DMS79 treated with DMSO at 0.1 percent for 48 hours (cell line): ENCODE measurements around the gene GALNT18.
A peak's percentile ranks its signal among the peaks of the same experiment; 100 is the strongest.

ENCODE experiments used
- DNase-seq: peaks from one replicate; lab custom pipeline; 2025; lab: John Stamatoyannopoulos, UW

The GALNT18 gene

DNA sequence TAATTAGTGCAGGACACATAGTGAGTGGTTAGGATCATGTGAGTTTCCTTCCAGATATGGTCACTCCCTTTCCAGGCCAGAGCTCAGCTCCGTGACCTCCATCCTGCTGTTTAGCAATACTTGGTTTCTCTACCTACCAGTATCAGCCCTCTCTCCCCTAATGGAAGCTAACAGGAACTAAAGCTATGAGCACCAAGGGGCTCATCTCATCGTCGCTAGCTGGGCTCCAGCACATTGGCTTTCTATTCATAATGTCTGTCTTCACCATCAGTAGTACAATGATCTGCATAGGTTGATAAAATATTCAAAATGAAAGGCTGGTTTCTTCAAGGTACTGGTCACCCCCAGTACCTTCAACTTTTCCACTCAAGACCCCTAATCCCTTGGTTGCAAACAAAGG lies 2.4 kb upstream of the GALNT18 start:
- no peak for DNase-seq

DNA sequence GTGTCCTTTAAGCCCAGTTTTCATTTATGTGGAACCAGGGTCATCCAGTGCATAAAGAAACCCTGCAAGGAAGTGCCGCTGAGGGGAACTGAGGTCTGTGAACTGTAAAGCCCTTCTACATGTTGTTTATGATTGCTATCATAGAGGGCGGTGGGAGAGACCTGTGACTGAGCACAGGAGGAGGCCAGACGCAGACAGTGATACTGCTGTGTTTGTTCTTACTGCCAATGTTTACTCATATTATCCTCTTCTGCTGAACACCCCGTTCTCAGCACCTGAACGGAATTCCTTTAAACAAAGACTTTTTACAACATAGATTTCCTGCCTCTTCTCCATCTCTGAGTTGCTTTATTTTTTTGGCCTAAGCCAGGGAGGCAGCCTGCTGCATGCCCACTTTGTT lies 967 bp upstream of the GALNT18 start:
- peak; percentile 19 for DNase-seq

DNA sequence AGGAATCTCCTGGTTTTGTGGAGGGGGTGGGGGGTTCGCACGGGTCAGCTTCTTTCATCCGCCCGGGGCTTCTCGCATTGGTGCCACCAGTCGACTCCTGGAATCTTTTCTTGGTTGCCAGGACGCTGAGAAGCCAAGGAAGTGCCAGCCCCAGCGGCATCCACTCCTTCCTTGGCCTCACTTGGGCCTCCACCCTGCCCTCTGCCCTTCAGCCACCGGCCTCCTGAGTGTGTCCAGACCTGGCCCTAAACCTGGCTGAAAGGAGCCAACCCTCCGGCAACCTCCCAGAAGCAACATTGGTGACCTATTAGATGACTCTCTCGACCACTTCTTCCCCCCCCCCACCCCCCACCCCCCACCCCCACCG lies 518 bp upstream of the GALNT18 start:
- DNase-seq = no peak

DNA sequence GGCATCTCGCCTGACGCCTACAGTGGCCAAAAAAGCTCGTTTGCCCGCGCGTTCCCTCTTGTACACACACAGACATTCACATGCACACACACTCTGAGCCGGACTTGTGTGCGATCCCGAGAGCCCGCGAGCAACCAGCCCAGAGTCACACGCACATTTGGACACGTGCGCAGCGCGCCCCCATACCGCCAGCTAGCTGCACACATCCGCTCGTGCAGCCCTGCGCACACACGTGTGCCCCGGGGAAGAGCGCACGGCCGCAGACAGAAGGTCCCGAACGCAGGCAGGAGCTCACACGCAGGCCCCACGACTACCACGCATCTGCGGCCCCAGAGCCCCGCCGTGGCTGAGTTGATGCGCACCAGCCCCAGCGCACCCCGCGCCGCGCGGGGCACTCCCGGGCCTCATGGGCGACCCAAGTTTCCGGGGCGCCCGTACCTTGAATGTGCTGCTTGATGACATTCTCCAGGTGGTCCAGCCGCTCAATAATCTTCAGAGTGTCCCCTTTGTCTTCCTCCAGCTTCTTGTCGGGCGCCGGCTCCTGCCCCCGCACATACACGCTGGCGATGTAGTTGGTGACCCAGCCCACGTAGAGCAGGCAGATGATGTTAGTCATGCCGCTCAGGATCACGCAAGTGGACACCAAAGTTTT lies 758 bp downstream of the GALNT18 start:
- DNase-seq = peak; percentile 49

DNA sequence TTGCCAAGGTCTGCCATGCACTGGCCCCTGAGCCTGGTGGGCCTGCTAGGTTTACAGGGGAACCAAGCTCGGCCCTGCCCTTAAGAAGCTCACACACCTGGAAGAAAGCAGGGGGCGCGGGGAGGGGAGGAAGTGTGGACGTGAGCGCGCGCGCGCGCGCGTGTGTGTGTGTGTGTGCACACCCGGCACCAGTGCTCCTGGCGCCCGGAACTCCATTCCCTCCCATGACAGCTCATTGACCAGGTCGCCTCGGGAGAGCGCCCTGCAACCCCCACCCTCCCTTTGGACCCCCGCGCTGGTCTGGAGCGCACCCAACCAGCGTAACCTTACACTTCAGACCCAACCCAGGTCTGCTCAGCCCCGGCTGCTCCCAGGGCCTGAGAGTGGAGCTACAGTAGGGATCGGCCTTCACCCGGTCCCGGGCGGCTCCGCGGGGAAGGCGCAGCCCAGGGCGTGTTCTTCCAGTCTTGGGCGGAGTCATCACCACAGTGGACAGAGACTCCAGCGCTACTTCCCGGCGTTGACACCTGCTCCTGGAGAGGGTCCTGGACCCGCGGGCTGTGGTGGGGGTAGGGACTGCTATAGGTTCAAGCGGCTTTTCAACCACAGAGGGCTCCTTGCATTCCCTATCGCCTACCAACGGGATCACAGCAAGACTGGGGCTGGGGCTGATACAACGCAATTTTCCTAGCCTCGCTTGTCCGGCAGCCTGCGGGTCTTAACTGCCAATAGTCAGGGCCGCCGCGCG lies 1.5 kb downstream of the GALNT18 start:
- DNase-seq = peak; percentile 66

DNA sequence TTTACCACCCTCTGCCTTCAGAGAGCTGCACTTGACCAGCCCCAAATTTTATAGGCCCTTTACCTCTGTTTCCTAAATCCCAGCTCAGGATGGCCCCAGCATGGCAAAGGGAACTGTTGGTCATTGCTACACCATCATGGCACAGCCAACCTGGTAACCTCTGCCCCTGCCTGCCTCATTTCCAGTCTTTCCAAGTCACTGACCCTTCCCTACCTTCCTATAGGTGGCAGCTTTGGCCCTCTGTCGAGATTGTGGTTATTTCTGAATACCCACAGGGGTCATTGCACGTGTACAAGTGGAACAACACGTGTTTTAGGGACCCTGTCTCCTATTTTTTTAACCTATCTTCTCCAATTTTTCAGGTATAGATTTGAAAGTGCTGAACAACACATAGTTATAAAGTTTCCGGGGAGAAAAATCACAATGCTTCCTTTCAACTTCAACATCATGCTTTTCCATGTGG lies 2.8 kb downstream of the GALNT18 start:
- DNase-seq = no peak

DNA sequence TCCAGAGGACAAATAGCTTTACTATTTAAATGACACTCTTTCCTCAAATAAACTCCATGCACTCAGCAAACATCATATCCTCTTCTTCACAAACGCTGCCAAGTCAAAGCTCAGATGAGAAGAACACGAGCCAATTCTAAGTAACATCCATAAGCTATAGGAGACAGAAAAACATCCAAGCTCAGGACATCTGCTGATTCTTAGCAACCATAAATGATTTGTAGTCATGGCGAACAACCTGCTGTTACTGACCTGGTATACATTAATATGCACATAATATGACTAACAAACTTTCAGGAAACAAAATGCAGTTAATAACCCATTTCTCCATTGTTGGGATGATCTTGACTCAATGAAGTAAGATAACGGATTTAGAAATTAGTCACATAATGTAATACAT lies 6.7 kb downstream of the GALNT18 start:
- no peak for DNase-seq

DNA sequence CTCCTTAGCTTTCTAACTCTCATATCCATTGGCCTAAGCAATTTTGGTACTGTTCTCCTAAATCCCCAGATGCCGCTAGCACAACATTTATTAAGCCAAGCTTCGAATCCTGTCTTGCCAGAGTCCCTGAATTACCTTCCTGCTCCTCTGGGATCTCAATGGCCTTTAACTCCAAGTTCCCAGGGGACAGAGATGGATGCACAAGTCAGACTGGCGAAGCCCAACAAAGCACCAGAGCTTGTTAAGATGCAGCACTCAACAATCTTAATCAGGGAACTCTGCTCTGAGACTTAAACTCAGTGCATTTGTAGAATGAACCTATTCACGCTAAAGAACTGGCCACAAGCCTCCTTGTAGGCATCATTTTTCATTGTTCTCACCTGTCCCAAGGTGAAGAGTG lies 9.4 kb downstream of the GALNT18 start:
- no peak for DNase-seq

DNA sequence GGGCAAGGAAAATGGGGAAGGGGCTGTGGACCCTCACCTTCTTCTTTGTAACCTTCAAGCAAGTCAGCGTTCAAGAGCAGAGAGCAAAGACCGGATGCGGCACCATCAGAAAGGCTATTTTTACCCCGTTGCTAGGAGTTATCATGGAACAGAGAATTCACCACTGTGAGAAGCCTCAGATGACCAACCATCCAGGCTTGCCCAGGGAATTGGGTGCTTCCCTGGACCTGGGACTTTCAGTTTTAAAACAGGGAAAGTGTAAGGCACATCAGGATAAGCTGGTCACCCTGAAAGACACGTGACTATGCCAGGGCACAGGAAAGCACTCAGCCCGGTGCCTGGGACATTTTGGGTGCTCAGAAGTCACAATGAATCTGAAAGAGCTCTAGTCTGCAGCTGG lies 10.4 kb downstream of the GALNT18 start:
- no peak for DNase-seq

DNA sequence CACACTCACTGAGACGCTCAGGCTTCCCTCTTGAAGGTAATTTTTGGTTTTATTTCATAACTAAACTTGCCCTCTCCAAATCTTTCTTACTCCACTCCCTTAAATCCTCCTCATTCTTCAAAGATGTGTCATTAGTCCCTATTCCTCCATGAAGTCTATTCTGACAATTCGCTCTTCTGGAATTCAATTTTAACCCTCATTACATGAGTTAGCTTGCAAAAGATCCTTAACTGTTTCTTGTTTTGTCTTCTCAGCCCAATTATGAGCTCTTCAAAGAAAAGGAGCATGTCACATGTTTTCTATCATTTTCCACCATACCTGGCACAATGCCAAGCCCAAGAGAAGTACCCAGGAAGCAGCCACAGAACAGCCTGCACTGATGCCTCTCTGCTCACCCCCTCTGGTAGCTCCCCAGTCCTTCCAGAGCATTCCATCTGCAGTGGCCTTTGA lies 13.0 kb downstream of the GALNT18 start:
- peak; percentile 89 for DNase-seq

DNA sequence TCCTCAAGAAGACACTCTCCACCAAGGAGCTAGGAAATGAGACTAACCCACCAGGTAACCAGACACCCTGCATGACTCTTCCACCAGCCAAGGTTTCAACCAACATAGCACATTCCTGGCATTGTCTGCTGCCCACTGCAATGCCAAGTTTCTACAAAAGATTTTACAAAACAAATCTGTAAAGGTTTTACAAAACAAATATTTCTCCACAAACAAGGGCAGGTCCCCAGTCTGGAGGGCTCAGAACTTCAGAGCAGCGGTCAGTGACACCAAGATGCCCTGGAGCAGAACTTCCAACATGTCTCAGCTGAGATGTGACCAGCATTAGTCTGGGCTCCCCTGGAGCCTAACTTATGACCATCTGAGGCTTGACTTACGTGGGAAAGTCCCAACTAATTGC lies 14.0 kb downstream of the GALNT18 start:
- DNase-seq = no peak

DNA sequence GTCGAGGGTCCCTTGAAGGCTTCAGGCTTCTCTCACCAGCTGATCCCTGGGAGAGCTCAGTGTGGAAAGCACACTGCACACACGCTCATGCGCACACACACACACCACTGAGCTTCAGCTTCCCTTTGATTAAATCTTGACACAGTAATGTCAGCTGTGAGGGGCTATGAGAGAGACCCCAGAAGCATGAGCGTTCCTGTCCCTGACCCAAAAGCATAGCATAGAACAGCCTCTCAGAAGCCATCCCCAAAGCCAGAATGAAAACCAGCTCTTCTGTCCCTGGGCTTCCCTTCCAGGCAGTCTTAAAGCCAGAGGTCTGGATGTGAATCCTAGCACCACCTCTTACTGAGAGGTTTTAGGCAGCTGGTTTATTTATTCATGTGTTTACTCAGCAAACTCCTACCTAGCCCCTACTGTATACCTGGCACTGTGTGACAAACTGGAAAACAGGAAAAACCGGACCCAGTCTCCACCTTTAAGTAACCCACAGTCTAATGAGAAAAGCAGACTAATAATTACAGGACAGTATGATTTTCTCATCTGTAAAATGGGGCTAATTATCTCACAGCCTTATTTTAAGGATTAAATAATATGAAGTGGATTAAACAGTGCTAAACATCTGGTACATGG lies 15.9 kb downstream of the GALNT18 start:
- no peak for DNase-seq

DNA sequence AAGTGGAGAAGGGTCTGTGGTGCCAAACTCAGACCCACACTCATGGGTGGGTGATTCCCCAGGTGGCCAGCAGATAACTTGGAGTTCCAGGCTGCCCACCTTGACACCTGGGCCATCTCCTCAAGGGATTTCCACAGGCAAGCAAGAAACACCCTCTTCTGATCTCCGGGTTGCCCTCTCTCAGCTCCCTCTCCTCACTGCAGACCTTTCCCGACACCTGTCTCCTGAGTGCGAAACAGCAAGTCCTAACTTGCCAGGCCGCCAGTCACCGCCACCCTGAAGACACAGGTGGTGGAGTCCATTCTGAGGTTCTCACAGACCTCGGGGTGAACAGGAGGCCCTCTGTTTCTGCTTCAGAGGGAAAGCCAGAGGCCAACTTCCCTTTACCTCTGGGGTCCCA lies 16.6 kb downstream of the GALNT18 start:
- DNase-seq = peak; percentile 59

DNA sequence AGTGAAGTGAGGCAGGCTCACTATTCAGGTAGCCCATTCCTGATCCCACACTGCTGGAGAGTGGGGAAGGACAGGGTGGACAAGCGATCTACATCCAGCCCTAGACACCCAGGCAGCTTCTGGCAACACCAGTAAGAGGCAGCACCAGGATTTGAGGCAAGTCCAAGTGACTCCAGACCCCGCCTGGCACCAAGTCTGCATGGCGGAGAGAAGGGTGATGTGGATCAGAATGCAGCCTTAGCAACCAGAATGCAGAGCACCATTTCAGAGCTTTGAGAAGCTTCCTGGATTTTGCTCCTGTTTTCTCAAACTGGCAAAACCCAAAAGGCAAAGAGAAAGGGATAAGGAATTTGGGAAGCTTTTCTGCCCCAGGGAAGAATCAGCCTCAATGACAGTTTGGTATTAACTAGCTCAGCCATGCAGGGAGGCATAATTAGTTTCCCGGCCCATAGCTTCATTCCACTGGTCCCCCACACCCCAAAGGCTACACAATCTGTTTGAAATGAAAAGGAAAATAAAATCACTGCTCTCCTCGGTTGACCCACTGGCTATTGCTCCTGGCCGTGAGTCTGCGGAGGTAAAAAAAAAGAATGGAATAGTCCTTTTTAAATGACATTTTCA lies 17.3 kb downstream of the GALNT18 start:
- no peak for DNase-seq

DNA sequence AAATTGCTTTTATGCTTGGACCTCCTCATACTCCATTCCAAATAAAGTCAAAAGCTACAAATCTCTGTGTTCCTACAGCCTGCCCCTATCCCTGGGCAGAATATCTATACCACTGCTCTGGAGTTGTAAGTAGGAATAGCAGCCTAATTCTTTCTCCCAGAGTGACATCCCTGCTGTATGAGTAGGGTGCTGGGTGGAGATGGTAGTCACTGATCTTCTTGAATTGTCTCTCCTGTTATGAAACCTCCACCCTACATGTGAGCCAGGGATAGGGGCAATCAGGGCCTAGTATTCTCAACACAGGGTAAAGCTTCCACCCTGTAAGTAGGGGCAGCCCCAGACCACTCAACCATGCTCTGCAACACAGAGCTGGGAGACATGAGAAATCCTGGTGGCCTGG lies 19.8 kb downstream of the GALNT18 start:
- no peak for DNase-seq

DNA sequence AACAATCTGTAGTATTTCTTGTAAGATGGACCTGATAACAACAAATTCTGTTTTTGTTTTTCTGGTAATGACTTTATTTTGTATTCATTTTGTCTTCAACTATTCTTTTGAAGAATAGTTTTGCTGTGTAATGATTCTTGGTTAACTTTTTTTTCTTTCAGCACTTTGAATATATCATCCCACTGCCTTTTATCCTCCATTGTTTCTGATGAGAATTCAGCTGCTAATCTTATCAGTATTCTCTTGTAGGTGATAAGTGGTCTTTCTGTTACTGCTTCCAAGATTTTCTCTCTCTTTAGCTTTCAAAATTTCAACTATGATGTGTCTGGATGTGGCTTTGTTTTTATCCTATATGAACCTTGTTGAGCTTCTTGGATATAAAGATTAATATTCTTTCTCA lies 21.5 kb downstream of the GALNT18 start:
- no peak for DNase-seq

DNA sequence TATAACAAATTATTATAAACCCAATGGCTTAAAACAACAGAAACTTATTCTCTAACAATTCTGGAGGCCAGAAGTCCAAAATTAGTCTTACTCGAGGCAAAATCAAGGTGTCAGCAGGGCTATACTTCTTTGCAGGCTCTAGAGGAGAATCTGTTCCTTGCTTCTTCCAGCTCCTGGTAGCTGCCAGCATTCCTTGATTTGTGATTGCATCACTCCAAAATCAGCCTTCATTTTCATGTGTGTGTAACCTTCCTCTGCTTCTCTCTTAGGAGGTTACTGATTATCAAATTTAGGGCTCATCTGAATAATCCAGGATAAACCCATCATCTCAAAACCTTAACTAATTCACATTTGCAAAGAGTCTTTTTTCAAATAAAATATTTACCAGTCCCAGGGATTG lies 23.6 kb downstream of the GALNT18 start:
- DNase-seq = no peak

DNA sequence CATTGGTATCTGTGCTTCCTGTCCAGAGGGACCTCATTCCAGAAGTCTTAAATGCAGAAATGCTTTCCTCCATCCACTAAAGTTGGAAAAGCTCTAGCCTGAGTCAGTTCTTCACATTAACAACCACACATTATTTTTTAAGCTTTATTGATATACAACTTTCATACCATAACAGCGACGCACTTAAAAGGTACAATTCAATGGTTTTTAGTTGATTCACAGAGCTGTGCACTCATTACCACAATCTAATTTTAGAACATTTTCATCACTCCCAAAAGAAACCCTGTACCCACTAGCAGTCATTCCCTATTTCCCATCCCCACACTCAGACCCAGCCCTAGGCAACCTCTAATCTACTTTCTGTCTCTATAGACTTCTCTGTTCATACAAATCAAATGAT lies 27.6 kb downstream of the GALNT18 start:
- no peak for DNase-seq

DNA sequence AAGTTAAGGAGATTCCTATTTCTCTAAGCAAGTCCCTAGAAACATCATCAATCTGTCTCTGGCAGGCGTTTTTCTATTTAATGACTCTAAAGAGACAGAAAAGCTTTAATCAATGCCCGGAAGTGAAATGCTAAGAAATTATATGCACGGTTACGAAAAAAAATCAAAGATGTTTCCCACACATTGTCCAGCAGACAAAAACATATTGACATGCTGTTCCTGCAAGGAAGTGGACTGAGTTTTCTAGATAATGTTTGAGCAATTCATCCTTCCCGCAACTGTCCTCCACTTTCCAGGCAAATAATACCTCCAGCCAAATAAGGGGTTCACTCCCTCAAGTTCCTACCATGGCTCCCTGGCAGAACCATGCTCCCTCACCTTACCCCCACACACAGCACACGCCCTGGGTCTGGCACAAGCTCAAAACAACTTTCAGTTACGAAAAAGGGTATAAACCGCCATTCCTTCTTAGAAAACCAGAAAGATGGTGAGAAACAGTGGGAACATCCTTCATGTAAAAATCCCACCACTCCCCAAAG lies 29.6 kb downstream of the GALNT18 start:
- DNase-seq = no peak

DNA sequence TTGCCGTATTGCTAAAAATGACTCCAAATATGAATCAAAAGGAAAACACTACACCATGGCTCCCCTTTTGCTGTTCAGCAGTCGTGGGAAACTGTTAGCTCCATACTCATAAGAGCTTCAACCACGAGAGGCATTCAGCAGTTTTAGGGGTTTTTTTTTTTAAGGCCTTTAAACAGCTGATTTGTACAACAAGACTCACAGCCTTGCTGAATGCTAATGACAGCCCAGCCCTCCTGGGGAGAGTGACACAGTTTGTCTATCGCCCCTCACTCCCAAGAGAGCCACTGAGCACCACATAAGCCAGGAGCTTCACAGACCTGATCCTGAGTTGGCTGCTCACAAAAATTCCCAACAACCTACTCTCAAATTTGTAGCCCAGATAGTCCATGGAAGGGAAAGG lies 32.4 kb downstream of the GALNT18 start:
- no peak for DNase-seq

DNA sequence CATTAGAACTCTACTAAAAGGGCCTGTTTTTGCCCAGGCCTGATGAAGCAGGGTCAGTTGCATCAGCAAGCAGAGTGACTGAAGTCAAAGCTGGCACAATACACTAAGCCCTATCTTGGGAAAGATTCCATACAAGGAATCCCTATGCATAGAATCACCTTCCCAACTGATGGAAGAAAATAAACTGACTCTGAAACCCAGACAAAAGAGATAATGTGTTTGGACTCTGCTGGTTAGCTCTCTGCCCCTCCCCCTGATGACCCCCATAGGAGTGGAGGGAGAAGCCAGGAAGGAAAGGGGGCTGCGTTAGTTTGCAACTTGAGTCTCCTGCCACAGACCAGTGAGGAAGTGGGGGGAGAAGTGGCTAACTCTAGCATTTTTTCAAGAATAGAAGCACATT lies 32.9 kb downstream of the GALNT18 start:
- no peak for DNase-seq

DNA sequence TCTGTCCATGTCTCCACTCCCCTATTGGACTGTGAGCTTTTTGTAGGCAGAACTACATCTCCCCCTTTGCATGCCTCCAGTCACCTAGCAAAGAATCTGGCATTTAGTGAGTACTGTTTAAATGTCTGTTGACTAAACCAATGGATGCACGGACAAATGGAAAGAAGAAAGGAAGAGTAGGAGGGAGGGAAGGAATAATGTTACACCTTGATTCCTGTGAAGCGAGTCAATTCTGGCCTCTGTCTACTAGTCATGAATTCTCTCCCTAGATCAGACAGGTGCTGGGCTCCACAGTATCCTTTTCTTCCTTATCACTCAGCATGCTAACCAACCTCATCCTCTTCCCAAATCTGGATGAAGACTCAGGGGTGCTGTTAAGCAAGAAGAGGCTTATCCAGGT lies 33.6 kb downstream of the GALNT18 start:
- DNase-seq = no peak

DNA sequence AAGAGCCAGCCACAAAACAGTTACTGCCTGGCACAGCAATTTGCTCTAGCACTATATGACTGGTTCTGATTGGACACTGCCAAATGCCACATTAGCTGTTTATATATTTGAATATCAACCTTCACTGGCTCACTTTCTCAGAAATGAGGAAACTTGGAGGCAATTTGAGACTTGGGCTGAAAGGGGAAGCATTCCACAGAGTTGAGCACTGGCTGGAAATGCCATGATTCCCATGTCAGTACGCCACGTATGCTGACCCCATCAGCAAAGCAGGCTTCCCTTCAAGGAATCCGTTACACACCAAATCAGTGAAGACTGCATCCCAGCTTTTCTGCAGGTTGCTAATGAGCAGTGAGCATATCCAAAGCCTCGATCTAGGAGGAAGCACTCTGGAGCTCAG lies 34.7 kb downstream of the GALNT18 start:
- DNase-seq = no peak
